DOHH2 (cell line): ENCODE data around the gene SLC39A2.

Experiments
- H3F3A ChIP-seq: fragments of 200-600 bp; sonication (generic), shearing (Covaris generic); 2 replicates; pipeline ENCODE4 v1.6.0; 2016; ENCODE audit warnings: antibody characterized with exemption, mild to moderate bottlenecking; ENCODE audit not compliant: control insufficient read depth, insufficient read depth
- H3K27ac ChIP-seq: fragments of 200-600 bp; sonication (generic); 2 replicates; pipeline ENCODE4 v1.5.1; 2014; ENCODE audit warnings: low read depth, mild to moderate bottlenecking, low read length, moderate library complexity
- H3K27me3 ChIP-seq: fragments of 200-600 bp; sonication (generic); 2 replicates; pipeline ENCODE4 v1.6.1; 2014; ENCODE audit warnings: mild to moderate bottlenecking, low read length, mixed read lengths; ENCODE audit not compliant: control insufficient read depth
- H3K36me3 ChIP-seq: fragments of 200-600 bp; sonication (generic); 2 replicates; pipeline ENCODE4 v1.6.1; 2014; ENCODE audit warnings: mild to moderate bottlenecking, low read length, moderate library complexity, mixed read lengths; ENCODE audit not compliant: control insufficient read depth
- H3K4me1 ChIP-seq: fragments of 200-600 bp; sonication (generic); 2 replicates; pipeline ENCODE4 v1.6.1; 2014; ENCODE audit warnings: mild to moderate bottlenecking, low read length, mixed read lengths; ENCODE audit not compliant: control insufficient read depth
- H3K4me2 ChIP-seq: fragments of 200-600 bp; sonication (generic); 2 replicates; pipeline ENCODE4 v1.6.0; 2014; ENCODE audit warnings: mild to moderate bottlenecking, low read length, moderate library complexity
- H3K4me3 ChIP-seq: fragments of 200-600 bp; sonication (generic); 2 replicates; pipeline ENCODE4 v1.5.1; 2014; ENCODE audit warnings: mild to moderate bottlenecking, low read length, mixed read lengths
- H3K79me2 ChIP-seq: fragments of 200-600 bp; sonication (generic); 2 replicates; pipeline ENCODE4 v1.6.1; 2014; ENCODE audit warnings: mild to moderate bottlenecking, low read length, mixed read lengths; ENCODE audit not compliant: control insufficient read depth
- H3K9me2 ChIP-seq: fragments of 200-600 bp; sonication (generic); replicated peaks from 2 replicates; pipeline ENCODE4 v1.6.1; 2014; ENCODE audit warnings: mild to moderate bottlenecking, low read length, mixed read lengths; ENCODE audit not compliant: control insufficient read depth
- H3K9me3 ChIP-seq: fragments of 200-600 bp; sonication (generic); 2 replicates; pipeline ENCODE4 v1.6.1; 2014; ENCODE audit warnings: antibody characterized with exemption, low read length, mixed read lengths; ENCODE audit not compliant: control insufficient read depth, insufficient read depth
- H4K20me1 ChIP-seq: fragments of 200-600 bp; sonication (generic); 2 replicates; pipeline ENCODE4 v1.6.0; 2014; ENCODE audit warnings: low read depth, mild to moderate bottlenecking, antibody characterized with exemption, low read length, moderate library complexity; ENCODE audit not compliant: control insufficient read depth, insufficient read depth
- EZH2phosphoT487 ChIP-seq: fragments of 200-600 bp; sonication (generic); IDR thresholded peaks from 2 replicates; pipeline ENCODE4 v1.6.1; 2017; ENCODE audit warnings: borderline replicate concordance, mild to moderate bottlenecking, antibody characterized with exemption, low read length, moderate library complexity, mixed read lengths
- TF ChIP-seq, protein P1 (sequence below): fragments of 200-600 bp; sonication (generic); IDR thresholded peaks from one replicate; pipeline ENCODE4 v1.5.1; 2014; ENCODE audit warnings: antibody characterized with exemption, mild to moderate bottlenecking, low read depth, low read length; ENCODE audit not compliant: poor library complexity, severe bottlenecking

SLC39A2 gene

DNA sequence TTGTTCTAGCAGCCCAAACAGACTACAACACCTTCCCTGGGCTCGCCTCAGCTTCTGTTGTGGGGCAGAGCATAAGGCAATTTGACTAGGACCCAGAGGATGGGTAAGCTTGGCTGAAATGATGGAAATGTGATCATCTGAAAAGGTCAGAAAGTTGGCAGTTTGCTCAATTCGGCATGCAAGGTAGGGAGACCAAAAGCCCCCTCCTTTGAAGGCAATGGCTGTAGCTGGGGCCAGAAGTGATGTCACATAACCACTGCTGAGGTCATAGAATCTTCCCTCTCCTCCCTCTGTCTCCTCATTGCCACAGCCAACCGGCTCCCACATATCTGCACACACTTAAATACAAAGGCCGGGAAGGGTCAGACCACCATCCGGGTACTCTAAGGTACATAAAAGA, 30.8 kb downstream of the SLC39A2 start, which contains the start of gene TPPP2:
Gene TPPP2 (plus strand): TSS at position 301 of the 400 bp plus-strand sequence. CDS start 365 bp downstream, outside the sequence.
- Histone ChIP-seq H3K79me2 (no peaks in the 10 kb centered on the region), H3K4me2 (no peak within 1 kb of the TSS), H3K9me2 (no peaks in the 10 kb centered on the region), H3F3A (no peaks in the 10 kb centered on the region), H4K20me1 (no peaks in the 10 kb centered on the region), H3K27ac (no peak within 1 kb of the TSS), H3K27me3 (peaks cover 27% of the 10 kb centered on the region), H3K36me3 (no peaks in the 10 kb centered on the region), H3K4me3 (no peak within 1 kb of the TSS), H3K4me1 (no peaks in the 10 kb centered on the region), H3K9me3 (no peaks in the 10 kb centered on the region)
- TF ChIP-seq EZH2phosphoT487, result no peak
- TF ChIP-seq, protein P1, sequence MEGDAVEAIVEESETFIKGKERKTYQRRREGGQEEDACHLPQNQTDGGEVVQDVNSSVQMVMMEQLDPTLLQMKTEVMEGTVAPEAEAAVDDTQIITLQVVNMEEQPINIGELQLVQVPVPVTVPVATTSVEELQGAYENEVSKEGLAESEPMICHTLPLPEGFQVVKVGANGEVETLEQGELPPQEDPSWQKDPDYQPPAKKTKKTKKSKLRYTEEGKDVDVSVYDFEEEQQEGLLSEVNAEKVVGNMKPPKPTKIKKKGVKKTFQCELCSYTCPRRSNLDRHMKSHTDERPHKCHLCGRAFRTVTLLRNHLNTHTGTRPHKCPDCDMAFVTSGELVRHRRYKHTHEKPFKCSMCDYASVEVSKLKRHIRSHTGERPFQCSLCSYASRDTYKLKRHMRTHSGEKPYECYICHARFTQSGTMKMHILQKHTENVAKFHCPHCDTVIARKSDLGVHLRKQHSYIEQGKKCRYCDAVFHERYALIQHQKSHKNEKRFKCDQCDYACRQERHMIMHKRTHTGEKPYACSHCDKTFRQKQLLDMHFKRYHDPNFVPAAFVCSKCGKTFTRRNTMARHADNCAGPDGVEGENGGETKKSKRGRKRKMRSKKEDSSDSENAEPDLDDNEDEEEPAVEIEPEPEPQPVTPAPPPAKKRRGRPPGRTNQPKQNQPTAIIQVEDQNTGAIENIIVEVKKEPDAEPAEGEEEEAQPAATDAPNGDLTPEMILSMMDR, result no peak

DNA sequence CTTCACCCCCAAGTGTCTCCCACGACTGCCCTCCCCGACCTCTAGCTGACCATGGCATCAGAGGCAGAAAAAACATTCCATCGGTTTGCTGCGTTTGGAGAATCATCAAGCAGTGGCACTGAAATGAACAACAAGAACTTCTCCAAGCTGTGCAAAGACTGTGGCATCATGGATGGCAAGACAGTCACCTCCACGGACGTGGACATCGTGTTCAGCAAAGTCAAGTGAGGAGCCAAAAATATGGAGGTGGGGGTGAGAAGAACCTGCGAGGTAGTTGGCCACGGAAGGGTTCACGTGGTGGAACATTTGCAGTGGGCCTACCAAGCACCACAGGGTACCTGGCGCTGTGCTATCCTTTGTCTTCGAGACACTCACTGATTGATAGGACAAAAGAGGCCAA, 31.4 kb downstream of the SLC39A2 start:
- no peak overlapping the region for H3K4me3 ChIP-seq
- no peak for TF ChIP-seq EZH2phosphoT487
- H3F3A ChIP-seq, result no peaks in the 10 kb centered on the region
- no peak overlapping the region for H3K4me2 ChIP-seq
- H3K36me3 ChIP-seq, result no peaks in the 10 kb centered on the region
- no peaks in the 10 kb centered on the region for H4K20me1 ChIP-seq
- H3K27ac ChIP-seq, result no peak overlapping the region
- no peaks in the 10 kb centered on the region for H3K9me2 ChIP-seq
- H3K79me2 ChIP-seq, result no peaks in the 10 kb centered on the region
- H3K4me1 ChIP-seq, result no peaks in the 10 kb centered on the region
- H3K9me3 ChIP-seq, result no peaks in the 10 kb centered on the region
- H3K27me3 ChIP-seq, result peaks cover 25% of the 10 kb centered on the region

DNA sequence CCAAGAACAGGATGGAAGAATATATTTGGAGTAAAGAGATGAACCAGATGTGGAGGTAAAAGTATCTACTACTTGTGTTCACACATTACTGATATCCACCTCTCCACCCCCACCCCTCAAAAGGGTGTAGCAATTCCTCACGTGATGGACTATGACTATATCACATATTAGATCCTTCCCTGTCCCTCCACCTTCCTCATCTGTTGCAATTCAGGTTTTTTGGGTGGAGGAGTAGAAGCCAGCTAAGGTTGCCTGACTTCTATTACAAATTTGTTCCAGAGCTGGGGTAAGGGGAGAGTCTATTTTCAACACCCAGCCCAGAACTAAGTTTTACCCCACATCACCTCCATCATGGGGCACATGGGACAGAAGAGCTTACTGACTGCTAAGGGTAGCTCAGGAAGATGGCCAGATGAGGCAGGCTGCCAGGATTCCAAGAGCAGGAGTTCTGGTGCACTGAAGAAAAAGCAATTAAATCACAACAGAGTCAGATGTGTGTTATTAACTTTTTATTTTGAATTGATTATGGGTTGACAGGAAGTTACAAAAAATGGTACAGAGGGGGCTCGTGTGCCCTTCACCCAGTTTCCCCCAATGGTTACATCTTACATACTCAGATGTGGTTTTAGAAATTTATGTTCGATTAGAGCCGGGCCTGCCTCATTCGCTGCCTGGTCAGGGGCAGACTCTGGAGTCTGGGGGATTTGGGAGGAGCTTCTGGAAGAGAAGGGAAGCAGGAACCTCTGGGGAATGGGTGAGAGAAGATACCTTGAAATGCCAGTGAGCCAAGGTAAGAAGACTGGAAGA, 33.4 kb downstream of the SLC39A2 start:
- no peaks in the 10 kb centered on the region for H3K9me3 ChIP-seq
- H3K27ac ChIP-seq, result no peak overlapping the region

More for the DNA sequence above, 33.4 kb downstream of the SLC39A2 start:
- Histone ChIP-seq H3K4me1 (no peaks in the 10 kb centered on the region), H3K9me2 (no peaks in the 10 kb centered on the region), H3K36me3 (no peaks in the 10 kb centered on the region), H3K79me2 (no peaks in the 10 kb centered on the region), H4K20me1 (no peaks in the 10 kb centered on the region), H3F3A (no peaks in the 10 kb centered on the region), H3K4me2 (no peak overlapping the region), H3K4me3 (no peak overlapping the region), H3K27me3 (peaks cover 23% of the 10 kb centered on the region)
- TF ChIP-seq EZH2phosphoT487, result no peak
- TF ChIP-seq, protein P1, result no peak
